ENCODE results near the gene SFMBT2.

GRCh38 chr10:7401156-7401555, 9.7 kb downstream of the SFMBT2 start:
- TF ChIP-seq POLR2A (IDR thresholded peaks at IDR 0.05; ENCODE audit: low read depth, low read length) (no peak), POLR2AphosphoS5 (IDR thresholded peaks at IDR 0.05; ENCODE audit: low read depth, low read length) (no peak), TAF1 (IDR thresholded peaks at IDR 0.05; ENCODE audit: borderline replicate concordance, low read depth, low read length) (no peak)

All from GM12892 (cell line).